GM19240 (cell line): ENCODE data around the gene COLEC12.

Experiments
- DNase-seq: peaks from one replicate; pipeline ENCODE4 v3.0.0; 2011; ENCODE audit warnings: low spot score; ENCODE audit not compliant: insufficient read length

COLEC12 gene

GRCh38 chr18:446941-447560, 53.5 kb downstream of the COLEC12 start:
- DNase-seq = no peak

DNA sequence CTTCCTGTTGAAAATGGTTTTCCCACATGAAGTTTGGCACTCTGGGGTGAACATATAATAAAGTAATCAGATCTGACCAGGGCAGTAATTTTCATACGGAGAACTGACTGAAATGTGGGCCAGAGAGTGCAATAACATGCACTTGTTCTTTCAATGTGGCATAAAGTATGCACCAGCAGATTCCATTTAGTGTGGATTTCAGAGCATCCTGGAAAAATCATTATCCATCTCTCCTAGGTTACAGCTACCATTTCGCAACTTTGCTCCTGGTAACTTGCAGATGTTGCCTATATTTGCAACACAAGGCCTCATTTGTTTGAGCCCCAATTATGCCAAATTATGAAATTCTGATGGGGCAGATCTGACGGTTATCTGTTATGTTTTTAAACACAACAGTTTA, 55.4 kb downstream of the COLEC12 start:
- DNase-seq = no peak

DNA sequence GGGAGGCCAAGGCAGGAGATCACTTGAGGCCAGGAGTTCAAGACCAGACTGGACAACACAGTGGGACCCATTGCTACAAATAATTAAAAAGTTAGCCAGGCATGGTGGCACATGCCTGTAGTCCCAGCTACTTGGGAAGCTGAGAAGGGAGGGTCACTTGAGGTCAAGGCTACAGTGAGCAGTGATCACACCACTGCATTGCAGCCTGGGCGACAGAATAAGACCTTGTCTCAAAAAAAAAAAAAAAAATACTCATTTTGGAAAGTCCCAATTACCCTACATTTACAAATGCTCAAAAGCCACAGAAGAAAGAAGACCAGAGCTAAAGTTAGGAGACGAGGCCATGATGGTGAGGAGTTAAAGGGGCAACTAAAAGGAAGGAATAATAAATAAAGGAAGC, 61.9 kb downstream of the COLEC12 start:
- DNase-seq = no peak

DNA sequence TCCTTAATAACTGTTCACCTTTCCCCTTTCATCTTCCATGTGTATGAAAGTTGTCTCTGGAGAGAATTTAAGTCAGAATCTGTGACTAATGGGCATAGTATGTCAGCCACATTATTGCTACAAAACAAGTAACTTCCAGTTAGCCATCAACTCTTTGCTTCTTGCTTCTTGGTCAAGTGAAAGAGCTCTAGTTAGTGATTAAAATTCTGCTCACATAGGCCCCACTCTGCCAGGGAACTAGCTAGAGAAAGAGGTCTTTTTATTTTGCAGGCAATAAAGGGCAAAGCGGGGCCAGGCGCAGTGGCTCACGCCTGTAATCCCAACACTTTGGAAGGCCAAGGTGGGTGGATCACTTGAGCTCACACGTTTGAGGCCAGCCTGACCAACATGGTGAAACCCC, 64.6 kb downstream of the COLEC12 start:
- DNase-seq = no peak

- no peak for DNase-seq
These were observed 66.1 kb downstream of the COLEC12 start for GRCh38 chr18:434410-434809.

DNA sequence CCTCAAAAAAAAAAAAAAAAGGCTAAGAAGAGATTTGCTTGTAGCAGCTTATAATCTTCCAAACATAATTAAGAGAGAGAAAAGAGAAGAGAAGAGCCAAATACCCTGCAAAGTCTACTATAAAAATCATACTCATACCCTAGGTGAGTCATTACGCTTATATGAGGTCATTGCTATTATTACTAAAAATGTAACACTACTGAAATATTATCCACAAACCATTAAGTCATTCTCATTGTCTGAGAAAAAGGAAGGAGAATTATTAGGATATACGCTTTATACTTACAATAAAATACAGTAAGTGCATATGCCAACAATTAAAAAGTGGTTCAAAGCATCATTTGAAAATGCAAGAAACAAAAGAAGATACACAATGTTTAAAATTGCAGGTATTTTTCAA, 66.5 kb downstream of the COLEC12 start:
- DNase-seq = no peak

GRCh38 chr18:433298-433697, 67.2 kb downstream of the COLEC12 start:
- no peak for DNase-seq

DNA sequence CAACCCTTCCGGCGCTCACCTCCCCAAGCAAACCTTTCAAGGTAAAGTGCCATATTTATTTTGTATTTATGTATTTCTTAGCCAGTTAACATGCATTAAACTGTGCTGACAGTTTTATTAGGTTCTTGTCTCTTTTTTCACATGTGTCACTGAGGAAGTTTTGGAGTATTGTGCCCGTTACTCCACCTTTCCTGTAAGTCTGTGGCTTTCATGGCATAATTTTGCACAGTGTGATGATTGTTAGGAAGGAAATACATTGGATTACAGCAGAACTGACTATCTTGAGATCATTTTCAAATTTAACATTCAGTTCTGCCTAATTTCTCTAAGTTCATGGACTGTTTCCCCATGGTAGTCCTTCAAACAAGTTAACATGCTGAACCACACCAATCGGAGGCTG, 67.7 kb downstream of the COLEC12 start:
- DNase-seq = no peak

GRCh38 chr18:429030-429429, 71.5 kb downstream of the COLEC12 start:
- DNase-seq = no peak

DNA sequence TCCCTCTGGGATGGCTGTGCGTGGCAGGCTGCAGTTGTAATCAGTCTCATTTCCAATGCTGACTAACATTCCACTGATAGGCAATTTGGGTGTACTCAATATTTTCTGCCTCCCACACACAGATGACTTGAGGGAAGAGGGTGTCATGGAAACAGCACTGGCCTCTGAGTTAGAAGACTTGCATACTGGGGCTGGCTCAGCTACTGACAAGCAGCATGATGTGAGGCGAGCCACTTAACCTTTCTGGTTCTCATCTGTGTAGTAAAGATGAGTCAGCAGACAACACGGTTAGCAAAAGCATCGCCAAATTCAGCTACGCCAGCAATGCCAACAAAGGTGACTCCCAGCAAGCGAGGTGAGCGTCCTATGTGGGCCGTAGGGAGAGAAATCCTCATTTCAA, 73.5 kb downstream of the COLEC12 start:
- DNase-seq = no peak

DNA sequence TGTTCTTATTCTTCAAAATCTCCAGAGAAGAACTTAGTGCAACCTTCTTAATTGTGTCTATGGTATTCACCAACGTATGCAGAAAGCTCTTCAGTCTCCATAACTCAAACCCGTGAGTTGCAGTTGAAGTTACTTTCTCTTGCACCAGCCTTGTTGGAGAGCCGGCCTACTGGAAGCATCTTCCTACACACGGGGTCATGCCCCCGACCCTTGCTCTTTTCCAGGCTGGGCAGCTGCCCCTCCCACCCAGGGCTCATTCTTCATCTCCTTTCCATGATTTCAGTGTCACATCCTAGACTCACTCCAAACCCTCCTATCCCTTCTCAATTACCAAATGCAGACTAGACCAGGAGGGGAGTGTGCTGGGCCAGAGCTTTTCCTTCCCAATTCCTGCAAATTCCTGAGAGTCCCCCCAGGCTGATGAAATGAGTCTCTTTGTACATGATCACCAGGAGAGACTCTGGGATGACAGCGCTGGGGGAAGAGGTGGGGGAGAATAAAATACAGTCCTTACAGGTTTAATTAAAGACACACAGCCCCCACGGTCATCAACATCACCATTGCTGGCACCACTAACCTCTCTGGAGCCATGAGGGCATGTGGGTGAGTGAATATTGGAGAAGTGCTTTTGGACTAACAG, 75.3 kb downstream of the COLEC12 start:
- DNase-seq = no peak

DNA sequence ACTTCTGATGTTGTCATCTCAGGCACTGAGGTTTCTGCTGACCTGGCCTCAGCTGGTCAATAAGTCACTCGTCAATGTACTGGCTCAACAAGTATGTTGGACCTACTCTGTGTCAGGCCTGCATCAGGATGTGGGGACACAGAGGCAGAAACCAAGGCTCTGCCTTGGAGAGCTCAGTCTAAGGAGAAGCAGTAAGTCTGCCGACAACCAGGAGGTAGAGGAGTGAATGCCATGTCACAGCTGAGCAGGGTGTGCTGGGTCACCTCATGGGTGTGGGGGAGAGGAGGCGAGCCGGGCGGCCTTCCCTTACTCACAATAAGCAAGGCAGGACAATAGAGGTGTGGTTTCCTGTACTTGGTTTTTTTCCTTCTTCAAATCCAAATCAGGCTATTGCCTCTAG, 75.8 kb downstream of the COLEC12 start:
- DNase-seq = no peak

- no peak for DNase-seq
These were observed 76.3 kb downstream of the COLEC12 start for GRCh38 chr18:424071-424661.

DNA sequence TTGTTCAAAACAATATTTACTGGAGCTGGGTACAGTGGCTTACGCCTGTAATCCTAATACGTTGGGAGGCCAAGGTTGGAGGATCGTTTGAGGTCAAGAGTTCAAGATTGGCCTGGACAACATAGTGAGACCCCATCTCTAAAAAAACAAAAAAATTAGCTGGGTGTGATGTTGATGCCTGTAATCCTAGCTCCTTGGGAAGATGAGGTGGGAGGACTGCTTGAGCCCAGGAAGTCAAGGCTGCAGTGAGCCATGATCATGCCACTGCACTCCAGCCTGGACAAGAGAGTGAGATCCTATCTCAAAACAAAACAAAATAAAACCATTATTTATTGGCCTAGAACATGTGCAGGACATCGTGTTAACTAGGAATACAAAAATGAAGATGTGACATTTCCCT, 77.5 kb downstream of the COLEC12 start:
- no peak for DNase-seq

GRCh38 chr18:421247-422155, 79.0 kb downstream of the COLEC12 start:
- no peak for DNase-seq

DNA sequence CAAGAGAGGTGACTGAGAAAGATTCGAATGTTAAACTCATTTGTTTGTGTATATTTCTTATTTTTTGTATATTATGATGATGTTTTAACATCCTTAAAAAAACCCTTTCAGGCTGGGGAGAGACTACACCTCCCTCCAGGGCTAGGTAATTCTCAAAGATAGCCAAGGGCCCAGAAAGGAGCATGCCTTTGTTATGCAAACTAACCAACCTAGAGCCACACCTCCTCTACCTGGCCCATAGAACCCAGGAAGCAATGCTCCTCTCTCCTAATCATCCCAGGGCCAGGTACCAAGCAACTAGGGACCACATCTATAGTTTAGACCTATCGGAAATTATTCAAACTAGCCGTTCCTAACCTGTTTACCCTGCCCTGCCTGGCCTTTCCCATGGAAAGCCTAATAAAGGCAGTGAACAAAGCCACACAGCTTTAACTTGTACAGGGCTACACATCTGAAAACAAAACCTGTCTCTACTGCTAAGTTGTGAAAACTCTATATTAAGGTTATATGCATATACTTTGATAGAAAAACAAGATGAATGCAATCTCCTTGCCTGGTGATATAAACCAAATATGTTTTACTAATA, 79.7 kb downstream of the COLEC12 start:
- no peak for DNase-seq

- no peak for DNase-seq
These were observed 80.8 kb downstream of the COLEC12 start for GRCh38 chr18:419541-420175.

DNA sequence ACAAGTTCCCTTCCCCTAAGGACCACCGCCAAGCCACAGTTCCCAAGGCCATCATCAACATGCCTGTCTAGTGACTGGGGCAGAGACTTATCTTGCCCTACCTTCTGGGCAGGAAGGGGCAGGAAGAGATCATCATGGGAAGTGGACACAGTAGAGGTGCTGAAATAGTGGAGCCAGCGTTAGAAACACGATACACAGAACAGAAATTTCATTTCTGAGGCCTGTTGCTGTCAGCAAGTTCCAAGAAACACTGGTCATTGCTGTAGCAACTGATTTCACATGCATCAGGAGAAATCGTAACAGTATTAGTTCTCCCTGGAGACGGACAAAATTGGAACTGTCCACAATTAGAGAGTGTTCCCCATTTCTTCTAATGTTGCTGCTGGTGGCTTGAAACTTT, 83.0 kb downstream of the COLEC12 start:
- no peak for DNase-seq

DNA sequence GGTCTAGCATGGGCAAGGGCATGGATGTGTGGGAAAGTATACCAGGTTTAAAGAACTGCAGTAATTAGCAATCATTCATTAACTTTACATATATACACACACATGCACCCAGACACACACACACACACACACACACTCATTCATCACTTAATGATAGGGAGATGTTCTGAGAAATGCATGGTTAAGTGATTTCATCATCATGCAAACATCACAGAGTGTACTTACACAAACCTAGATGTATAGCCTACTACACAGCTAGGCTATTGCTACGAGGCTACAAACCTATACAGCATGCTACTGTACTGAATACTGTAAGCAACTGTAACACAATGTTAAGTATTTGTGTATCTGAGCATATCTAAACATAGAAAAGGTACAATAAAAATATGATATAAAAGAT, 83.6 kb downstream of the COLEC12 start:
- DNase-seq = no peak

DNA sequence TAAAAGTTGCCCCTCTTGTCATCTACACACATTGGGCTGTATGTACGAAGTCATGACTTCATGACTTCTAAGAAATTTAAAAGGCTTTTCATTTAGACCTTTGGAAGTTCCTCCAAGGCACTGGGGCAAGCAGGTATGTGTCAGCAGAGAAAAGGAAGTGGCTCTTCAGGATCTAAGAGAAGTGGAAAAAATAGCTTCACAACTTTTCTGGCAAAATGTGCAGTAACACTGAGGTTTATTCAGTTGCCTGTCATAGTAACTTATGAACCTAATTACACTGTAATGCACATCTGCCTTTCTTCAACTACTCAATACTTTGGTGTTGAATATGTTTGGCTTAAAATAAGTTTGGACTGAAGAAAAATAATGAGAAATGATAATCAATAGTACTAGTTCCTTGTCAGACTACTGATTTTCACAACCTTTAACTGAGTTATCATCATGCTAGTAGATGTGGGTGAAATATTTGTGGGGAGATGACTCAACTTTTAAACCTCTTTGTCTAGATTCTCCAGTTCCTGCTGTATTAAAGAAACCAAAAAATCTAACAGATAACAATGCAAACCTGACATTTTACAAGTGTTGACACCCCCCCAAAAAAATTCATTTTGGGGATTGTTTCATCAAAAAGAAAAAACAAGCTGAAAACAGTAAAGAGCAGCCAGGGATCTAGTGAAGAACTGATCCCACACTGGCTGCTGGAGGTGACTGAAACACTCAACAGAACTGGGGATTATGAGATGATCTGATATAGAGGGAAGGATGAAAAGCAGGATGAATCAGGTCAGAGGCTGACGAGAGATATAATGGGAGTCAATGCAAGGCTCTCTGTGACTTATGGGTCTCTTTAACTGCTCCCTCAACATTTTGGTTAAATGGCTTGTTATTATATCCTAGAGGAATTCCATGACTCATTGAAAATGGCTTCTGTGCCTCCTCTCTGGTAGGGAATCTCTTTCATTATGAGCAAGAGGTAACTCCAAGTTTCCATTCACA, 84.6 kb downstream of the COLEC12 start:
- no peak for DNase-seq
